ENCODE results near the gene UNC119.

GRCh38 chr17:28507567-28508203 is 44.7 kb downstream of the UNC119 start:
- no peak for TF ChIP-seq EZH2phosphoT487 (IDR thresholded peaks at IDR 0.05; ENCODE audit: borderline replicate concordance, low read length)
- no peak for TF ChIP-seq CTCF (conservative IDR thresholded peaks at IDR 0.05; ENCODE audit: low read depth, low read length)
- no peak for TF ChIP-seq EZH2 (IDR thresholded peaks at IDR 0.05; ENCODE audit: low read length, unreplicated experiment)
